Breast epithelium (tissue), 4 donors: ENCODE data around the gene UNC13B. TPM values are rescaled to one million over a fixed set of nuclear protein-coding genes. Genes with fewer than 3 reads are reported as not detected.

ENCODE experiments used
- DNase-seq, 2 donors: peaks; one replicate each; pipeline ENCODE4 v3.0.0-alpha.2; 2019; ENCODE audit warnings: low spot score in 2 of 2
- H3K27ac ChIP-seq, 2 donors: fragments of 200-600 bp; sonication (generic) in 1 of 2; one replicate each; pipeline ENCODE4 v1.5.1; 2016 to 2019; ENCODE audit warnings: mild to moderate bottlenecking in 1 of 2
- H3K27me3 ChIP-seq, 2 donors: fragments of 200-600 bp; sonication (generic) in 1 of 2; one replicate each; pipeline versions ENCODE4 v1.5.1 to v1.6.0; 2017 to 2019; ENCODE audit warnings: control low read depth in 1 of 2, mild to moderate bottlenecking in 1 of 2
- H3K36me3 ChIP-seq: fragments of 200-600 bp; one replicate; pipeline ENCODE4 v1.5.1; 2019
- H3K4me1 ChIP-seq, 2 donors: fragments of 200-600 bp; sonication (generic); one replicate each; pipeline ENCODE4 v1.5.1; 2016 to 2019; ENCODE audit warnings: control low read depth in 1 of 2
- H3K4me3 ChIP-seq, 3 donors: fragments of 200-600 bp; sonication (generic); 1 replicate in 2 of 3; 2 replicates in 1 of 3; pipeline ENCODE4 v1.5.1; 2016 to 2019; ENCODE audit warnings: mild to moderate bottlenecking in 3 of 3, moderate library complexity in 2 of 3
- H3K9me3 ChIP-seq, 2 donors: fragments of 200-600 bp; sonication (generic) in 1 of 2; one replicate each; pipeline ENCODE4 v1.5.1; 2016 to 2019; ENCODE audit warnings: control low read depth in 1 of 2
- POLR2A ChIP-seq: fragments of 450-650 bp; IDR thresholded peaks from one replicate; pipeline ENCODE4 v1.6.1; 2016; ENCODE audit warnings: antibody characterized with exemption, mild to moderate bottlenecking, moderate library complexity
- POLR2AphosphoS5 ChIP-seq, 3 donors: sonication (generic); formaldehyde crosslinking; IDR thresholded peaks; one replicate each; pipeline ENCODE4 v1.6.1; 2017; ENCODE audit warnings: antibody characterized with exemption in 3 of 3
- intact Hi-C: fragments of 100-400 bp; cut with DNase I; formaldehyde crosslinking; loops from one replicate; pipeline ENCODE4 v1.15.1; 2023; ENCODE audit warnings: low total_unique reads
- total RNA-seq, 3 donors: library from RNA; depleted of rRNA; stranded (reverse); fragments of >200 nt; gene quantifications; one replicate each; pipeline ENCODE4 v1.1.0, GENCODE V29; 2016
- TF ChIP-seq, protein P1 (sequence below), 3 donors: fragments of 450-650 bp; IDR thresholded peaks; one replicate each; pipeline ENCODE4 v1.5.1; 2016 to 2017; ENCODE audit warnings: antibody characterized with exemption in 3 of 3, mild to moderate bottlenecking in 3 of 3, moderate library complexity in 3 of 3

UNC13B gene
- total RNA-seq, 3 donors from 2014 or later: 19.3 to 36.6 (median 27.2) TPM

DNA sequence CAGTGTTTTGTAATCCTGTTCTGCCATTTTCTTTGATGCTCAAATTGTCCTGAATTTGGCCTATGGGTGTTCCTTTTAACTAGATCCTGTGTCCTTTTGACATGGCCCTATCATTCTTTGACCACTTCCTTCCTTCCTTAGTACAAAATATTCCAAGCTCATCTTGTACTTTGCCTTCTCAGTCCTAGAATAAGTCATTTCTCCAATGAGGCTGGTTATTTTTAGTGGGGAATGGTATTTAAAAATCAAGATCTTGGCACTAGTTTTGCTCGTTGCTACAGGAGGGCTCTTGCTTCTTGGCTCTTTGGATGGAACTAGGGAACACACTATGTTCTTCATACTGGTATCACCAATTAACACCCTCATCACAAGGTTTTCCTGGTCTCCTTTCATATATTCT is 108.1 kb downstream of the UNC13B start:
- Histone ChIP-seq H3K27me3 (no peaks in the 10 kb centered on the region), H3K4me1 (no peaks in the 10 kb centered on the region), H3K9me3 (no peaks in the 10 kb centered on the region), H3K4me3 (no peak overlapping the region), H3K27ac (no peak overlapping the region), H3K36me3 (no peaks in the 10 kb centered on the region)
- DNase-seq: no peak
- no peak for TF ChIP-seq POLR2A
- no peak for TF ChIP-seq POLR2AphosphoS5 (IDR thresholded peaks at IDR 0.05)
- TF ChIP-seq, protein P1, sequence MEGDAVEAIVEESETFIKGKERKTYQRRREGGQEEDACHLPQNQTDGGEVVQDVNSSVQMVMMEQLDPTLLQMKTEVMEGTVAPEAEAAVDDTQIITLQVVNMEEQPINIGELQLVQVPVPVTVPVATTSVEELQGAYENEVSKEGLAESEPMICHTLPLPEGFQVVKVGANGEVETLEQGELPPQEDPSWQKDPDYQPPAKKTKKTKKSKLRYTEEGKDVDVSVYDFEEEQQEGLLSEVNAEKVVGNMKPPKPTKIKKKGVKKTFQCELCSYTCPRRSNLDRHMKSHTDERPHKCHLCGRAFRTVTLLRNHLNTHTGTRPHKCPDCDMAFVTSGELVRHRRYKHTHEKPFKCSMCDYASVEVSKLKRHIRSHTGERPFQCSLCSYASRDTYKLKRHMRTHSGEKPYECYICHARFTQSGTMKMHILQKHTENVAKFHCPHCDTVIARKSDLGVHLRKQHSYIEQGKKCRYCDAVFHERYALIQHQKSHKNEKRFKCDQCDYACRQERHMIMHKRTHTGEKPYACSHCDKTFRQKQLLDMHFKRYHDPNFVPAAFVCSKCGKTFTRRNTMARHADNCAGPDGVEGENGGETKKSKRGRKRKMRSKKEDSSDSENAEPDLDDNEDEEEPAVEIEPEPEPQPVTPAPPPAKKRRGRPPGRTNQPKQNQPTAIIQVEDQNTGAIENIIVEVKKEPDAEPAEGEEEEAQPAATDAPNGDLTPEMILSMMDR (IDR thresholded peaks at IDR 0.05): no peak
- intact Hi-C loops: no loop called here

DNA sequence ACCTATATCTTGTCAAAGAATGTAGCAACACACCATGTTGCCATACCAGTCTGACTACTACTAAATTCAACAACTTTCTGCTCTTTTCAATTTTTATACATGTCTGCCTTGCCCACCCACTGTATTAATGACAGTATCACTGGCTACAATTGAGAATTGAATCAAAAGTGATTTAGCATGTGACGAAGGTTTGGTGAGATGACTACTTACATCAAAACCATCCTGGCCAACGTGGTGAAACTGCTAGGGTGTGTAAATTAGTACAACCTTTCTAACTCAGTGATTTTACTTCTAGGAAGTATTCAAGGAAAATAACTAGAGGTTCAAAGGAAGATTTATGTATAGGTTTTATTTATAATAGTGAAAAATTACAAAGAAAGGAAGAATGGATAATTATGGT is 109.8 kb downstream of the UNC13B start:
- H3K36me3 ChIP-seq: no peaks in the 10 kb centered on the region
- H3K4me3 ChIP-seq: no peak overlapping the region
- no peaks in the 10 kb centered on the region for H3K9me3 ChIP-seq
- TF ChIP-seq POLR2A (no peak), POLR2AphosphoS5 (IDR thresholded peaks at IDR 0.05) (no peak)
- TF ChIP-seq, protein P1 (IDR thresholded peaks at IDR 0.05): no peak
- H3K27ac ChIP-seq: no peak overlapping the region
- no peaks in the 10 kb centered on the region for H3K4me1 ChIP-seq
- no peak for DNase-seq
- intact Hi-C loops: no loop called here
- H3K27me3 ChIP-seq: no peaks in the 10 kb centered on the region

DNA sequence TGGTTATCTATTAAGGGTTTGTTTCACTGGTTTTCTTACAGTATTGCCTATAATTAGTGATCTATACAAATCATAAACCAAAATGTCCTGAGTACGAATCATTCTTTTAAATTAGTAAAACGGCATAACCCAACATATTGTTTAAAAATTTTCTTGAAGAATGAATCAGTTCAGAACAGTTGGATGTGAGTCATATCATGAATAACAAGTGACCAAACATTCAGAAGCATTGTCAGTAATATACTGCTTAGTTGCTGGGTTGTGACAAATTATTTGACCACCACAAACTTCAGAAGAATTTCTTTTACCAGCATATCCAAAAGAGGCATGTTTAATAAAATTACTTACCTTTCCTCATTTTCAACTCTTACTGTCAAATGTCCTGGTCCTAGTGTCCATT is 111.2 kb downstream of the UNC13B start:
- Histone ChIP-seq H3K36me3 (no peaks in the 10 kb centered on the region), H3K4me3 (no peak overlapping the region), H3K4me1 (no peaks in the 10 kb centered on the region), H3K9me3 (no peaks in the 10 kb centered on the region), H3K27ac (no peak overlapping the region), H3K27me3 (no peaks in the 10 kb centered on the region)
- intact Hi-C loops: no loop called here
- TF ChIP-seq POLR2A (no peak), POLR2AphosphoS5 (IDR thresholded peaks at IDR 0.05) (no peak)
- TF ChIP-seq, protein P1 (IDR thresholded peaks at IDR 0.05): no peak
- DNase-seq: no peak

DNA sequence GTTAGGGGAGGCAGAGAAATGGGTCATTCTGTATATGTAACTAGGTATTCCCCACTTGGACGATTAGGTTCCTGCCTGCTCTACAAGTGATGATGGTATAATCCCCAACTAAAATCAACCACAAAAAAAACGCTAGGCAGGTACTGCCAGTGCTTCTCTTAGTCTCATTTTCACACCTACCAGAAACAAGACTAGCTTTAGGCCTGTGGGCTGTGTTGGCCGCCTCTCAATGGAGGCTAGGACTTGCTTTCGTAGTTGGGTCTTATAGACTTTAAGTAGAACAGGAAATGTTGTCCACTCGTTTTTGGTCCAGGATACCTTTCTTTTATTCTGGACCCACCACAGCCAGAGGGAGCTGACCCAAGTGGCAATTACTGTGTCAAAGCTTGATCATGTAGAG is 111.8 kb downstream of the UNC13B start:
- no peak overlapping the region for H3K4me3 ChIP-seq
- intact Hi-C loops: no loop called here
- H3K27me3 ChIP-seq: no peaks in the 10 kb centered on the region
- DNase-seq: no peak
- H3K27ac ChIP-seq: no peak overlapping the region
- no peaks in the 10 kb centered on the region for H3K36me3 ChIP-seq
- no peaks in the 10 kb centered on the region for H3K4me1 ChIP-seq
- H3K9me3 ChIP-seq: no peaks in the 10 kb centered on the region
- TF ChIP-seq, protein P1 (IDR thresholded peaks at IDR 0.05): no peak

DNA sequence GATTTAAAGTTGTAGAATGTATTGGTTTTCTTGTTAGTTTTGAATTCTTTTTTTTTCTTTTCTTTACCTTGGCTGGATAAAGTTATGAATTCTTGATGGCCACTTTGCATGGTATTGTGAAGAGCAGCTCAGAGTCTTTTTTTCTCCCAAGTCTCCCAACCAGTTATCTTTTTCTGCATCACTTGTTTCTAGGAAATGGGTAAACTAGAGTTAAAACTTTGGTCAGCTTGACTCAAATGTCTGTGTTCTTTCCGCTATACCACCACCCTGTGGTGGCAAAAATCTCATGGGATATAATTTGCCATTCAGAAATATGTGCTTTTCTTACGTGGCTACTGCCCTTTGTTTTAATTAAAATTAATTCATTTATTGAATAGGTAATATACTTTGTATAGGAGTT is 113.2 kb downstream of the UNC13B start:
- no peak for DNase-seq
- Histone ChIP-seq H3K36me3 (no peaks in the 10 kb centered on the region), H3K27me3 (no peaks in the 10 kb centered on the region), H3K27ac (no peak overlapping the region), H3K4me1 (no peaks in the 10 kb centered on the region), H3K4me3 (no peak overlapping the region), H3K9me3 (no peaks in the 10 kb centered on the region)
- TF ChIP-seq, protein P1 (IDR thresholded peaks at IDR 0.05): no peak
- TF ChIP-seq POLR2AphosphoS5 (IDR thresholded peaks at IDR 0.05): no peak
- no peak for TF ChIP-seq POLR2A
- intact Hi-C loops: no loop called here
